Measurements from ENCODE around the gene LHX5. TPM values are rescaled to one million over a fixed set of nuclear protein-coding genes. Genes with fewer than 3 reads are reported as not detected.

Gene LHX5
- total RNA-seq, 1 donor = not detected

DNA sequence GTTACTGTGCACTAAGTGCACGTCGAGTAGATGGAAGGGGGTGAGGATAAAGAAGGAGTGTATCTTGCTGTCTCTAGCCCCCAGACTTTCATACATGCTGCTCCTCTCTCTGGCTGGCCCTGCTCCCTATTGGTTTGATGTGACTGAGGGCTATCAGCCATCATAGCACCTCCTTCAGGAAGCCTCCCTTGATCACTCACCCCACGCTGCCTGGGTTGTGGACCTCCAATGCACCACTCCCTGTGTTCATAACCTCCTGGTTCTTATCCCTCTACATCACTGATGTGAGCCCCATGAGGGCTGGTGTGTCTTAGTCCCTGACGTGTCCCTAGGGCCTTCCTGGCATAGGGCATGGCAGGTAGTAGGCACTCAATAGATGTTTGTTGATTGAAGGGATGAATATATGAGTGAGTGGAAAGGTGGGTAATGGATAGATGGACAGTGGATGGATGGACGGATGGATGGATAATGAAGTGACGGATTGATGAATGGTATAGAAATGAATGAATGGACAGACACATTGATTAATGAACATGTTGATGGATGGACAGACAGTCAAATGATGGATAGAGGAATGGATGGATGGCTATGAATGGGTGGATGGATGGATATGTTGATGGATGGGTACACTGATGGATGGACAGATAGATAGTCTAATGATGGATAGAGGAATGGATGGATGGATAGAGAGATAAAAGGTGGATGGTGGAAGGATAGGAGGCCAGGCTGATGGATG is 34.5 kb downstream of the LHX5 start:
- TF ChIP-seq CTCF (IDR thresholded peaks at IDR 0.05; ENCODE audit: insufficient read depth, low read length) = no peak
- no peak overlapping the region for H3K4me3 ChIP-seq (ENCODE audit: low read depth, low read length)
- DNase-seq (ENCODE audit: low read depth) = no peak

- H3K4me3 ChIP-seq (ENCODE audit: low read depth, low read length) = no peak overlapping the region
- no peak for DNase-seq (ENCODE audit: low read depth)
- TF ChIP-seq CTCF (IDR thresholded peaks at IDR 0.05; ENCODE audit: insufficient read depth, low read length) = no peak
Observed at GRCh38 chr12:113436586-113436985, 35.1 kb downstream of the LHX5 start.

GRCh38 chr12:113435367-113435766 is 36.3 kb downstream of the LHX5 start:
- DNase-seq (ENCODE audit: low read depth) = no peak
- TF ChIP-seq CTCF (IDR thresholded peaks at IDR 0.05; ENCODE audit: insufficient read depth, low read length) = no peak
- no peak overlapping the region for H3K4me3 ChIP-seq (ENCODE audit: low read depth, low read length)

- TF ChIP-seq CTCF (IDR thresholded peaks at IDR 0.05; ENCODE audit: insufficient read depth, low read length) = no peak
- DNase-seq (ENCODE audit: low read depth) = no peak
- H3K4me3 ChIP-seq (ENCODE audit: low read depth, low read length) = no peak overlapping the region
Observed at GRCh38 chr12:113432986-113433385, 38.7 kb downstream of the LHX5 start.

GRCh38 chr12:113428482-113428881 is 43.2 kb downstream of the LHX5 start:
- no peak overlapping the region for H3K4me3 ChIP-seq (ENCODE audit: low read depth, low read length)
- DNase-seq (ENCODE audit: low read depth) = no peak
- no peak for TF ChIP-seq CTCF (IDR thresholded peaks at IDR 0.05; ENCODE audit: insufficient read depth, low read length)

DNA sequence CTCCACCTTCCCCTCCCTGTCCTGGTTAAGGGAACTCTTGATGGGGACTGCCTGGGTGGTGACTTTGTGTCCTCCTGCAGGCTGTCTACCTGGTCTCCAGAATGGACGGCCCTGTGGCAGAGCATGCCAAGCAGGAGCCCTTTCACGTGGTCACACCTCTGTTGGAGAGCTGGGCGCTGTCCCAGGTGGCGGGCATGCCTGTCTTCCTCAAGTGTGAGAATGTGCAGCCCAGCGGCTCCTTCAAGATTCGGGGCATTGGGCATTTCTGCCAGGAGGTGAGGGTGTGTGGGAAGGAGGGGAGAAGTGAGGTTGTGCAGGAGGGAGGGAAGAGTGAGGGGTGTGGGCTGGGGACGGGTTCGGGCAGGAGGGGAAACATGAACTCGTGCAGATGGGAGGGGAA is 43.8 kb downstream of the LHX5 start:
- no peak for TF ChIP-seq CTCF (IDR thresholded peaks at IDR 0.05; ENCODE audit: insufficient read depth, low read length)
- no peak overlapping the region for H3K4me3 ChIP-seq (ENCODE audit: low read depth, low read length)
- DNase-seq (ENCODE audit: low read depth) = no peak

DNA sequence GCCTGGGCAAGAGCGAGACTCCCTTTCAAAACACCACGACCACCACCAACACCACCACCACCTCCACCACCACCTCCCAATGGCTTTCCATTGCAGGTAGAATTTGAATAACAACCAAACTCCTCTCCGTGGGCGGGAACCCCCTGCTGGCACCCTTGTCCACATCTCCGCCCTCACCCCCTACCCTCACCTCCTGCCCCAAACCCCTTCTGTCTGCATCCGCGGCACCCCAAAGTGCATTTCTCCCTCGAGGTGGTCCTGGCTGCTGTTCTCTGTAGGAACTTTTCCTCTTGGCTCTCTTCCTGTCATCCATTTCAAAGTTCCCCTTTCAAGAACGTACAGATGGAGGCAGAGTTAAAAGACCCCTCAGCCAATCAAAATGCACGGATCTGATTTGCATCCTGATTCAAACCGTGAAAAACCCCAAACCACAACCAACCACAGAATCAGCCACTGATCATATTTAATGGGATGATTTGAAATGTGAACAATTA is 45.7 kb downstream of the LHX5 start:
- no peak for TF ChIP-seq CTCF (IDR thresholded peaks at IDR 0.05; ENCODE audit: insufficient read depth, low read length)
- DNase-seq (ENCODE audit: low read depth) = no peak
- H3K4me3 ChIP-seq (ENCODE audit: low read depth, low read length) = no peak overlapping the region

Data from fibroblast of the aortic adventitia (primary cell).